GM23338 (cell line): ENCODE measurements around the gene KRT7. TPM values are rescaled to one million over a fixed set of nuclear protein-coding genes. Genes with fewer than 3 reads are reported as not detected.
A peak's percentile ranks its signal among the peaks of the same experiment; 100 is the strongest.

Experiments
- ATAC-seq: fragments of 200-7000 bp; cut with Tn5 transposase; 3 replicates; pipeline ENCODE4 v1.9.1; 2020
- DNase-seq: peaks from one replicate; pipeline ENCODE4 v3.0.0-alpha.2; 2015; ENCODE audit warnings: low spot score
- H2AFZ ChIP-seq: fragments of 200-600 bp; sonication (generic); 2 replicates; pipeline ENCODE4 v1.8.0; 2016; ENCODE audit warnings: antibody characterized with exemption, mild to moderate bottlenecking, moderate library complexity
- H3F3A ChIP-seq: fragments of 200-600 bp; sonication (generic); replicated peaks from 2 replicates; pipeline ENCODE4 v1.8.0; 2017; ENCODE audit warnings: antibody characterized with exemption, mixed run types, low read depth
- H3K27ac ChIP-seq: fragments of 200-600 bp; sonication (generic); 2 replicates; pipeline ENCODE4 v1.6.1; 2016; ENCODE audit warnings: low read depth
- H3K27me3 ChIP-seq: fragments of 200-600 bp; sonication (generic); 2 replicates; pipeline ENCODE4 v1.8.0; 2016; ENCODE audit warnings: mild to moderate bottlenecking, mixed run types, moderate library complexity; ENCODE audit not compliant: insufficient read depth
- H3K36me3 ChIP-seq: fragments of 200-600 bp; sonication (generic); 2 replicates; pipeline ENCODE4 v1.8.0; 2016; ENCODE audit warnings: mild to moderate bottlenecking; ENCODE audit not compliant: insufficient read depth
- H3K4me1 ChIP-seq: fragments of 200-600 bp; sonication (generic); 2 replicates; pipeline ENCODE4 v1.8.0; 2016; ENCODE audit warnings: mild to moderate bottlenecking, moderate library complexity; ENCODE audit not compliant: insufficient read depth
- H3K4me2 ChIP-seq: fragments of 200-600 bp; sonication (generic); 2 replicates; pipeline ENCODE4 v1.7.1; 2017; ENCODE audit warnings: mixed run types
- H3K4me3 ChIP-seq: fragments of 200-600 bp; sonication (generic); 2 replicates; pipeline ENCODE4 v1.6.1; 2016; ENCODE audit warnings: mixed run types
- H3K79me2 ChIP-seq: fragments of 200-600 bp; sonication (generic); replicated peaks from 2 replicates; pipeline ENCODE4 v1.8.0; 2017; ENCODE audit warnings: mild to moderate bottlenecking; ENCODE audit not compliant: insufficient read depth
- H3K9me2 ChIP-seq: fragments of 200-600 bp; sonication (generic); 2 replicates; pipeline ENCODE4 v1.8.0; 2017; ENCODE audit not compliant: insufficient read depth
- H4K20me1 ChIP-seq: fragments of 200-600 bp; sonication (generic); replicated peaks from 2 replicates; pipeline ENCODE4 v1.8.0; 2017; ENCODE audit warnings: mild to moderate bottlenecking; ENCODE audit not compliant: insufficient read depth
- H3K27ac Mint-ChIP-seq: 2 replicates; pipeline ENCODE4 v1.8.0; 2020; ENCODE audit warnings: inconsistent platforms, mild to moderate bottlenecking, moderate library complexity, mixed read lengths
- H3K27me3 Mint-ChIP-seq: 3 replicates; pipeline ENCODE4 v1.8.0; 2022; ENCODE audit warnings: low read depth, mild to moderate bottlenecking, moderate library complexity, mixed read lengths, inconsistent platforms; ENCODE audit not compliant: insufficient read depth, poor library complexity
- H3K36me3 Mint-ChIP-seq: 3 replicates; pipeline ENCODE4 v1.8.0; 2021; ENCODE audit warnings: low read depth, mild to moderate bottlenecking, inconsistent platforms, moderate library complexity, mixed read lengths
- H3K4me1 Mint-ChIP-seq: 3 replicates; pipeline ENCODE4 v1.8.0; 2020; ENCODE audit warnings: mild to moderate bottlenecking, inconsistent platforms, mixed read lengths
- H3K4me3 Mint-ChIP-seq: 3 replicates; pipeline ENCODE4 v1.8.0; 2021; ENCODE audit warnings: moderate library complexity, mild to moderate bottlenecking, inconsistent platforms, mixed read lengths
- H3K9me3 Mint-ChIP-seq: 3 replicates; pipeline ENCODE4 v1.8.0; 2020; ENCODE audit warnings: moderate library complexity, mild to moderate bottlenecking, inconsistent platforms, mixed read lengths
- CTCF ChIP-seq, 2 experiments: fragments of 200-600 bp in 1 of 2; sonication (generic) in 1 of 2; conservative IDR thresholded peaks; 2 replicates each; pipeline versions ENCODE4 v1.5.1 to v1.6.1; 2016 to 2017; ENCODE audit warnings: antibody characterized with exemption in 2 of 2, low read depth in 2 of 2, mild to moderate bottlenecking in 2 of 2, moderate library complexity in 1 of 2
- ETS1 ChIP-seq: IDR thresholded peaks from 2 replicates; pipeline ENCODE4 v1.6.1; 2016; ENCODE audit warnings: antibody characterized with exemption
- ZNF331 ChIP-seq: fragments of 250-450 bp; sonication (Bioruptor Pico); IDR thresholded peaks from 2 replicates; pipeline ENCODE4 v1.5.0; 2020; ENCODE audit warnings: low read depth, mild to moderate bottlenecking, moderate library complexity
- ZNF462 ChIP-seq: fragments of 250-450 bp; sonication (Bioruptor Pico); IDR thresholded peaks from 2 replicates; pipeline ENCODE4 v1.5.0; 2020; ENCODE audit warnings: mild to moderate bottlenecking, moderate library complexity
- polyA plus RNA-seq: library from polyadenylated mRNA; unstranded; fragments of >200 nt; fragmentation: Nextera tagmentation; extraction: Ambion mirVana; gene quantifications from 2 replicates; pipeline ENCODE4 v1.2.1, GENCODE V29; 2016
- total RNA-seq: library from RNA; depleted of rRNA; stranded (reverse); fragments of >200 nt; shearing (Covaris generic); gene quantifications from 2 replicates; pipeline ENCODE4 v1.2.3, GENCODE V29; 2014

KRT7 gene
- total and polyA plus RNA-seq, 2 experiments from 2014 or later = 6.5 to 9.4 TPM

GRCh38 chr12:52250048-52250990, 17.3 kb downstream of the KRT7 start:
- no peaks in the 10 kb centered on the region for H3K9me2 ChIP-seq
- no peaks in the 10 kb centered on the region for H3K36me3 Mint-ChIP-seq
- no peaks in the 10 kb centered on the region for H3K36me3 ChIP-seq
- peak overlapping the region; percentile 69 for H3K4me3 Mint-ChIP-seq
- peak; percentile 85 for ATAC-seq
- no peak overlapping the region for H3K27ac Mint-ChIP-seq
- peaks cover 40% of the 10 kb centered on the region for H3K4me1 Mint-ChIP-seq
- H4K20me1 ChIP-seq = no peaks in the 10 kb centered on the region
- peak overlapping the region; percentile 89 for H2AFZ ChIP-seq
- H3K9me3 Mint-ChIP-seq = no peaks in the 10 kb centered on the region
- peak; percentile 68 for DNase-seq
- H3F3A ChIP-seq = no peaks in the 10 kb centered on the region
- no peaks in the 10 kb centered on the region for H3K79me2 ChIP-seq
- TF ChIP-seq ZNF331 (CRISPR knock-in tag) = no peak
- TF ChIP-seq ETS1 = no peak
- TF ChIP-seq ZNF462 = no peak
- peak; percentile 10 to 43; a peak in 2 of 4 replicates for TF ChIP-seq CTCF (conservative IDR thresholded peaks at IDR 0.05; ENCODE audit: low read depth in 2 of 2)
- H3K27me3 Mint-ChIP-seq = peaks cover 30% of the 10 kb centered on the region
- no peak overlapping the region for H3K27ac ChIP-seq
- H3K4me3 ChIP-seq = peak overlapping the region; percentile 59
- H3K4me2 ChIP-seq = peak overlapping the region; percentile 83
- peaks cover 25% of the 10 kb centered on the region for H3K27me3 ChIP-seq
- H3K4me1 ChIP-seq = no peaks in the 10 kb centered on the region
